ENCODE measurements around the gene DCTN1.
A peak's percentile ranks its signal among the peaks of the same experiment; 100 is the strongest.
"Not testable (repeated sequence)": the region's sequence is repeated elsewhere in the genome, so short reads cannot be mapped to it uniquely, and the experiment has no call there.

DCTN1 gene

DNA sequence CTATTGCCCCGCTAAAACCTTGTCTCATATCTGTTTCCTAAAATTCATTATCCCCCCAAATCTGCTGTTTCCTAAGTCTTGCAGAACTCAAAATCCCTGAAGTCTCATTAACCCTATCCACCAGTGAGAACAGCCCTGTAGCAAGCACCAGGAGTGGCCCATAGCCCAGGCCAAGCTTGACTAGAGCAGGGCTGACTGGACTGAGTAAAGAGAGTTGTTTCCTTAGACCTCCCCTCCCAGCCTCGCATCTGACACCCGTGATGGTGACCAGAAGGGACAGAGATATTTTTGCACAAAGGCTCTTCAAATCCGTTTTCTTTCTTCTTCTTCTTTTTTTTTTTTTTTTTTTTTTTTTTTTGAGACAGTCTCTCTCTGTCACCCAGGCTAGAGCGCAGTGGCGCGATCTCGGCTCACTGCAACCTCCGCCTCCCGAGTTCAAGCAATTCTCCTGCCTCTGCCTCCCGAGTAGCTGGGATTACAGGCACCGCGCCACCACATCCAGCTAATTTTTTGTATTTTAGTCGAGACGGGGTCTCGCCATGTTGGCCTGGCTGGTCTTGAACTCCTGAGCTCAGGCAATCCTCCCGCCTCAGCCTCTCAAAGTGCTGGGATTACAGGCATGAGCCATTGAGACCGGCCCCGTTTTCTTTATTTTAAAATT, 40.5 kb upstream of the DCTN1 start:
- Histone ChIP-seq H3K27me3 (ENCODE audit: control insufficient read depth, insufficient read depth, low read length) (peaks cover 26% of the 10 kb centered on the region), H3K36me3 (ENCODE audit: control insufficient read depth, insufficient read depth, low read length) (peaks cover 11% of the 10 kb centered on the region), H3K4me3 (ENCODE audit: low read depth, low read length) (peak overlapping the region; percentile 79)
- not testable (repeated sequence) for H3K4me1 ChIP-seq (ENCODE audit: control insufficient read depth, insufficient read depth, low read length); H3K27ac ChIP-seq (ENCODE audit: low read depth, low read length); H3K9ac ChIP-seq (ENCODE audit: low read length); H3K9me3 ChIP-seq (ENCODE audit: control insufficient read depth, insufficient read depth, low read depth, low read length)

DNA sequence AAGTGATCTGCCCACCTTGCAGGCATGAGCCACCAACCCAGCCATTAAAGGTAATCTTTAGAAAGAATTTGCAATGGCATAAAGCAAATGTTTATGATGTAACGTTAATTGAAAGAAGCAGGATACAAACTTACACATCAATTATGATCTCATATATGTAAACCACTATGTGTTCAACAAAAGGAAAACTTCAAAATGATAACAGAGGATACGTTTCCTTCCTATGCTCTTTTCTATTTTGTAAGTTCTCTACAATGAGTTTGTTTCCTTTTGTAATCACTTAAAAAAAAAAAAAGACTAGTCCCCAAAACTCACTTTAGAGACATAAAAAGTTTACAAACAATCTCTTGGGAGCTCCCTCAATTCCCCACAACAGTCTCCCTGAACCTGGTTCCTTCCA, 39.9 kb upstream of the DCTN1 start:
- Histone ChIP-seq H3K9ac (ENCODE audit: low read length) (no peak overlapping the region), H3K9me3 (ENCODE audit: control insufficient read depth, insufficient read depth, low read depth, low read length) (no peaks in the 10 kb centered on the region), H3K4me1 (ENCODE audit: control insufficient read depth, insufficient read depth, low read length) (0 out of 2 replicates have a peak, but pooled peaks cover 4% of the 10 kb centered on the region), H3K27me3 (ENCODE audit: control insufficient read depth, insufficient read depth, low read length) (peaks cover 26% of the 10 kb centered on the region), H3K36me3 (ENCODE audit: control insufficient read depth, insufficient read depth, low read length) (peaks cover 5% of the 10 kb centered on the region), H3K4me3 (ENCODE audit: low read depth, low read length) (no peak overlapping the region), H3K27ac (ENCODE audit: low read depth, low read length) (no peak overlapping the region)

DNA sequence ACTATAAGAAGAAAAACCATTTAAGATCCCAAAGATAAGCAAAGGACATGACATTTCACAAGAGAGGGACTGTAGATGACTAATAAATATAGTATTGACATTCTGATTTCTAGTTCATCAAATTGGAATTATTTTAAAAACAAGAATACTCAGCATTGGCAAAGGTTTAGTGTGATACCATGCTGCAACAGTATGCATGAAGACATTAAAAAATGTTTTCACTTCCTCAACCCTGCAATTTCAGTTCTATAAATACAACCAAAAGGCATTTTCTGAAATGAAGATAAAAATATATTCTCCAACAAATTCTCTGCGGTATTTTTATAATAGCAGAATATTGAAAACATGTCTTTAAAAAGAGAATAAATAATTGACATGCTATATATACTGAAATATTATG, 39.2 kb upstream of the DCTN1 start:
- H3K27me3 ChIP-seq (ENCODE audit: control insufficient read depth, insufficient read depth, low read length): peaks cover 26% of the 10 kb centered on the region
- H3K27ac ChIP-seq (ENCODE audit: low read depth, low read length): no peak overlapping the region
- H3K9ac ChIP-seq (ENCODE audit: low read length): no peak overlapping the region
- 0 out of 2 replicates have a peak, but pooled peaks cover 4% of the 10 kb centered on the region for H3K4me1 ChIP-seq (ENCODE audit: control insufficient read depth, insufficient read depth, low read length)
- no peaks in the 10 kb centered on the region for H3K36me3 ChIP-seq (ENCODE audit: control insufficient read depth, insufficient read depth, low read length)
- H3K4me3 ChIP-seq (ENCODE audit: low read depth, low read length): no peak overlapping the region
- no peaks in the 10 kb centered on the region for H3K9me3 ChIP-seq (ENCODE audit: control insufficient read depth, insufficient read depth, low read depth, low read length)

DNA sequence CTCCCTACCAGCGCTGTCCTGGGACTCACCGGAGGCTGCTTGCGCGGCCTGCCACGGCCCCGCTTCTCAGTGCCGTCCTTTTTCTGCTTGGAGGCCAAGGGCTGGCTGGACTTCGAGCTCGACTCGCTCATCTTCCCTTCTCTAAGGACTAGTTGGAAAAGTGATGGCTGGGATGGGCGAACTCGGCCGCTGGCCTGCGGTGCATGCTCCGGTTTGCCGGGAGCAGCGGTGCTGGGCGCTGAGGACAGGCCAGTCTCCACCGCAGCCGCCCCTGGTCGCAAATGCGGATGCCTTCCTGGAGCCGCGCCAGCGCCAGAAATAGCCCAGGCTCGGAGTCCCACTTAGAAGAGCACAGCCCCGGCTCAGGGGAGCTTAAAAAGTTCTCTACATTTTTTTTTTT, 38.2 kb upstream of the DCTN1 start:
- H3K4me1 ChIP-seq (ENCODE audit: control insufficient read depth, insufficient read depth, low read length): 0 out of 2 replicates have a peak, but pooled peaks cover 4% of the 10 kb centered on the region
- H3K36me3 ChIP-seq (ENCODE audit: control insufficient read depth, insufficient read depth, low read length): no peaks in the 10 kb centered on the region
- H3K27ac ChIP-seq (ENCODE audit: low read depth, low read length): no peak overlapping the region
- peaks cover 31% of the 10 kb centered on the region for H3K27me3 ChIP-seq (ENCODE audit: control insufficient read depth, insufficient read depth, low read length)
- H3K9ac ChIP-seq (ENCODE audit: low read length): no peak overlapping the region
- no peak overlapping the region for H3K4me3 ChIP-seq (ENCODE audit: low read depth, low read length)
- no peaks in the 10 kb centered on the region for H3K9me3 ChIP-seq (ENCODE audit: control insufficient read depth, insufficient read depth, low read depth, low read length)

DNA sequence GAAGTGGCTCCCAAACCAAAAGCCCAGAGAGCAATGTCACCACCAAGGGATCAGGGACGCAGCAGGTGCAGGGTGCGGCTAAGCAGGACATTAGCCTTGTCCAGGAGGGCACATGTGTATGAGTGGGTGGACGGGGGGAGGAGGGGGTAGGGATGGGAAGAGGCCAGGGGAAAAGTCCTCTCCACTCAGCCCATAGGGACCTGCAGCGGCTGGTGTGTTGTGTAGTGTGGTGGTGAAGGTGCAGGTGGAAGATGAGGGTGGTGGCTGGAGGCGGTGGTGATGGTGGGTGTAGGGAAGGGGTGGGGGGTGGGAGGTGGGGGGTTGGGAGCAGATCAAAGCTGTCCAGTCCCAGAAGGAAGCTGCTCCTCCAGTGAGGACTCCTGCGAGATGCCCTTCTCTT, 37.7 kb upstream of the DCTN1 start:
- Histone ChIP-seq H3K4me1 (ENCODE audit: control insufficient read depth, insufficient read depth, low read length) (peaks cover 4% of the 10 kb centered on the region; the same call in 1 of the 2 replicates), H3K36me3 (ENCODE audit: control insufficient read depth, insufficient read depth, low read length) (no peaks in the 10 kb centered on the region), H3K27ac (ENCODE audit: low read depth, low read length) (no peak overlapping the region), H3K9ac (ENCODE audit: low read length) (no peak overlapping the region), H3K27me3 (ENCODE audit: control insufficient read depth, insufficient read depth, low read length) (peaks cover 25% of the 10 kb centered on the region), H3K4me3 (ENCODE audit: low read depth, low read length) (no peak overlapping the region), H3K9me3 (ENCODE audit: control insufficient read depth, insufficient read depth, low read depth, low read length) (no peaks in the 10 kb centered on the region)

DNA sequence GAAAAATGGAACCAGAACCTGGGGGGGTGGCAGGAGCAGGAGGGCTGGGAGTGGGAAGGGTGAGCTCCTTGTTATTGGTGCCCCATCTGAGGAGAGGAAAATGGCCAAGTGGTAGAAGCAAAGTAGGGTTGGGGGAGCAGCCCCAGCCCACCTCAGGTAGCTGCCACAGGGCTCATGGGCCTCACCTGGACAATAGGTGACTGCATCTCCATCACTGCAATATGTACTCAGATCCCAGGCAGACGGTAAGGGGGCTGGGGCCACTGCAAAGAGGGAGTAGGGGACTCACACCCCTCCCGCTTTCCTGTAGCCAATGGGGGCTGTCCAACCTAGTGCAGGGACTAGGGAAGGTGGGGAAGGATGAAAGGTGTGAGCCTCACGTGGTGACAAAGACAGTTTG, 37.1 kb upstream of the DCTN1 start:
- H3K36me3 ChIP-seq (ENCODE audit: control insufficient read depth, insufficient read depth, low read length): no peaks in the 10 kb centered on the region
- H3K27ac ChIP-seq (ENCODE audit: low read depth, low read length): no peak overlapping the region
- H3K4me3 ChIP-seq (ENCODE audit: low read depth, low read length): no peak overlapping the region
- peaks cover 4% of the 10 kb centered on the region; the same call in 1 of the 2 replicates for H3K4me1 ChIP-seq (ENCODE audit: control insufficient read depth, insufficient read depth, low read length)
- H3K27me3 ChIP-seq (ENCODE audit: control insufficient read depth, insufficient read depth, low read length): peaks cover 21% of the 10 kb centered on the region
- no peak overlapping the region for H3K9ac ChIP-seq (ENCODE audit: low read length)
- H3K9me3 ChIP-seq (ENCODE audit: control insufficient read depth, insufficient read depth, low read depth, low read length): no peaks in the 10 kb centered on the region

DNA sequence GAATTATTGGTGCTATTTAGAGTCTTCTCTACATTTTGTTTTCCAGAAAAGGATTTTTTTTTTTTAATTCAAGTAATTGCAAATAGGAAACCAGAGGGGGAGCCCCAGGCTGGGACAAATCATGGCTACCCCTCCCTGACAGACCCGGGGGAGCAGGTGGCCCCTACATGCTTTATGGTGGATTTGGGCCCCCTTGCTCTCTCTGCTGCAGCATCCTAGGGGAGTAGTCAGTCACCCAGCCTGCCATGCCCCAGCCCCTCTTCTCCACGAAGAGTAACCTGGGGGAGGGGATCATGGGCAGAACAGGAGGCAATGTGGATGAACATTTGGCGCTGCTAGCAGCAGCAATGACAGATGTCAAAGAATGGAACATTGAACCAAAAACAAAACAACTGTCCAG, 36.7 kb upstream of the DCTN1 start:
- peaks cover 19% of the 10 kb centered on the region for H3K27me3 ChIP-seq (ENCODE audit: control insufficient read depth, insufficient read depth, low read length)
- H3K9ac ChIP-seq (ENCODE audit: low read length): no peak overlapping the region
- no peaks in the 10 kb centered on the region for H3K36me3 ChIP-seq (ENCODE audit: control insufficient read depth, insufficient read depth, low read length)
- peaks cover 4% of the 10 kb centered on the region; the same call in 1 of the 2 replicates for H3K4me1 ChIP-seq (ENCODE audit: control insufficient read depth, insufficient read depth, low read length)
- no peaks in the 10 kb centered on the region for H3K9me3 ChIP-seq (ENCODE audit: control insufficient read depth, insufficient read depth, low read depth, low read length)
- no peak overlapping the region for H3K27ac ChIP-seq (ENCODE audit: low read depth, low read length)
- no peak overlapping the region for H3K4me3 ChIP-seq (ENCODE audit: low read depth, low read length)

DNA sequence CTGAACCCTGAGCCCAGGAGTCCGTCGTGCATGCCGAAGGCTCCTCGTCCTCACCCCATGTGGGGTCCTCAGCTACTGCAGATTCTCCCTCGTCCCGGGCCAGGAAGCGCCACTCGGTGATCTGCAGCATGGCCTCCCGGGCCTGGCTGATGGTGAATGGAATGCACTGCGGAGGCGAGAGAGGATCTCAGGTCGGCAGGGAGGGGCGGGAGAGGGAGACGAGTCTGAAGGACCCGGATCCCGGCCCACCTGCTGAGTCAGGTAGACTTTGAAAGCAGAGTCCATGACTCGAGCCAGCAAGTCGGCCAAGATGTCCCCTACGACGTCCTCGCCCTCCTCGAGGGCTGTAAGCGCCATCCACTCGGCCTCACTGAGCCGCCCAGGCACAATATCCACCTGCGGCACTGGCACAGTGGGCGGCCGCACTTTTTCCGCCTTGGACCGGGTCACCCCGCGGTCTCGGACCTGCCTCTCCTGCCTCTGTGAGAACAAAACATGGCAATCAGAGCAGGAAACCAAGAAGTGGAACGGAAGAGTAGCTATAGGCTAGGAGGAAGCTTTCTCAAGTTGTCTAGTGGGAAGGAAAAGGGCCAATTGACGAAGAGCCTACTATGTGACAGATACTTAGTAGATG, 35.8 kb upstream of the DCTN1 start:
- Histone ChIP-seq H3K27ac (ENCODE audit: low read depth, low read length) (no peak overlapping the region), H3K4me1 (ENCODE audit: control insufficient read depth, insufficient read depth, low read length) (peaks cover 4% of the 10 kb centered on the region; the same call in 1 of the 2 replicates), H3K9ac (ENCODE audit: low read length) (no peak overlapping the region), H3K36me3 (ENCODE audit: control insufficient read depth, insufficient read depth, low read length) (no peaks in the 10 kb centered on the region), H3K9me3 (ENCODE audit: control insufficient read depth, insufficient read depth, low read depth, low read length) (no peaks in the 10 kb centered on the region), H3K4me3 (ENCODE audit: low read depth, low read length) (peak overlapping the region; percentile 33; the same call in 1 of the 2 replicates), H3K27me3 (ENCODE audit: control insufficient read depth, insufficient read depth, low read length) (peaks cover 16% of the 10 kb centered on the region)

DNA sequence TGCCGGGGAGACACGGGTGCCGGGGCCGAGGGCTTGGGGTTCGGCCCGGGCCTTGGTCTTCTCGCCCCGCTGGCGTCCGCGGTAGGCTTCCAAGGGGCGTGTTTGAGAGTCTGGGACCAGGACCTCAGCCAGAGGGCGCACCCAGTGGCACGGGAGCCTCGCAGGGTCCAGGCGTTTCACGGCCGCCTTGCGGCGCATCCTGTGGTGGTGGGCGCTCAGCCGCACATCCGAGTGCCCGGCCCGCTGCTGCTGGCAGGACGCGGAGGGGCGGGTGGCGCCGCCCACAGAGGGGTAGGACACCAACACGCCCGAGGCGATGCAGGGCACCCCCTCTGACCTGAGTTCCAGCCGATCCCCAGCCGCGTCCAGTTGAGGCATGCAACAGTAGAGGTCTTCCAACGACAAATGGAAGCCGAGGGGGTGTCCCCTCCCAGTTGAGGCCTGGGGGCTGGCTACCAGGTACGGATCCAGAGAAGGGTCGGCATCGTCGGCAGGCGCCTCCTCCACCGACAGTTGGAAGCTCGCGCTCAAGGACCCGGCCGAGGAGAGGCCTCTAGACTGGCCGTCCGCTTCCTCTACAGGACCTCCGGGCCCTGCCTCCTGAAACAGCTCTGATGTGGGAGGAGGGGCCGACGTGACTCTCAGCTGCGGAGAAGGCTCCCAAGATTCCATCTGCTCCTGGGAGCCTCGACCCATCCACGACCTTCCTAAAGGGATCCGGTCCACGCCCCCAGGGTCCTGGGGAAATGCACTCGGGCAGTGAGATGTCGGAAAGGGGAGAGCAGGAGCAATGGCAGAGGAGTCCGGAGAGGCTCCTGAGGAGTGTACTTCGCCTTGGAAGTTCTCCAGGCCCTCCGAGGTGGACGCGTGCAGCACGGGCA, 35.0 kb upstream of the DCTN1 start:
- Histone ChIP-seq H3K9ac (ENCODE audit: low read length) (no peak overlapping the region), H3K4me1 (ENCODE audit: control insufficient read depth, insufficient read depth, low read length) (peaks cover 4% of the 10 kb centered on the region; the same call in 1 of the 2 replicates), H3K36me3 (ENCODE audit: control insufficient read depth, insufficient read depth, low read length) (no peaks in the 10 kb centered on the region), H3K9me3 (ENCODE audit: control insufficient read depth, insufficient read depth, low read depth, low read length) (no peaks in the 10 kb centered on the region), H3K4me3 (ENCODE audit: low read depth, low read length) (peak overlapping the region; percentile 33; the same call in 1 of the 2 replicates), H3K27me3 (ENCODE audit: control insufficient read depth, insufficient read depth, low read length) (peaks cover 9% of the 10 kb centered on the region), H3K27ac (ENCODE audit: low read depth, low read length) (no peak overlapping the region)

DNA sequence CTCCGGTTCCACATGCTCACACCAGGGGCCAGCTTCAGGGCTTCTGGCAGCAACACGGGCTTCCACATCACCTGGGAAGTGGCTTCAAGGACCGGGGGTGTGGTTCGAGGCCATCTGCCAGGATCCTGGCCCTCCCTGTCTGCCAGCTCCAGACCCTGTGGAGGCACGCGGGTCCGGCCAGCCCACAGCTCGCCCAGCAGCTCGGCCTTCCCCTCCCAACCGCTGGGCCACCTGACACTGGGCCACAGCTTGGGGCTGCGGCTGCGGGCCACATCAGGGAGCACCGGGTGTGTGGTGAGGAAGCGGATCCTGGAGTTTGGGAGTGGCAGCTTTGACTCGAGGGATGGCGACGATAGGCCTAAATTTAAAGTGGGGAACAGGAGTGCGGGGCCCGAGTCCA, 34.3 kb upstream of the DCTN1 start:
- H3K9ac ChIP-seq (ENCODE audit: low read length): no peak overlapping the region
- H3K9me3 ChIP-seq (ENCODE audit: control insufficient read depth, insufficient read depth, low read depth, low read length): no peaks in the 10 kb centered on the region
- peaks cover 4% of the 10 kb centered on the region; the same call in 1 of the 2 replicates for H3K4me1 ChIP-seq (ENCODE audit: control insufficient read depth, insufficient read depth, low read length)
- no peak overlapping the region for H3K27ac ChIP-seq (ENCODE audit: low read depth, low read length)
- H3K27me3 ChIP-seq (ENCODE audit: control insufficient read depth, insufficient read depth, low read length): peaks cover 8% of the 10 kb centered on the region; the same call in 1 of the 2 replicates
- no peaks in the 10 kb centered on the region for H3K36me3 ChIP-seq (ENCODE audit: control insufficient read depth, insufficient read depth, low read length)
- H3K4me3 ChIP-seq (ENCODE audit: low read depth, low read length): peak overlapping the region; percentile 33; the same call in 1 of the 2 replicates

All from HUES6 (cell line).